Parathyroid adenoma (tissue), 2 donors: Measurements from ENCODE around the gene ACADM.

Source experiments
- H2AFZ ChIP-seq: fragments of 300-600 bp; sonication (generic); one replicate; pipeline ENCODE4 v1.7.0; 2017; ENCODE audit warnings: antibody characterized with exemption, mild to moderate bottlenecking
- H3K27ac ChIP-seq: fragments of 300-600 bp; sonication (generic); one replicate; pipeline ENCODE4 v1.7.0; 2017
- H3K27me3 ChIP-seq: fragments of 300-600 bp; sonication (generic); one replicate; pipeline ENCODE4 v1.7.0; 2017; ENCODE audit warnings: low read length; ENCODE audit not compliant: control insufficient read depth, insufficient read depth
- H3K36me3 ChIP-seq: fragments of 300-600 bp; sonication (generic); one replicate; pipeline ENCODE4 v1.7.0; 2017; ENCODE audit warnings: low read length; ENCODE audit not compliant: control insufficient read depth, insufficient read depth
- H3K4me1 ChIP-seq: fragments of 300-600 bp; sonication (generic); one replicate; pipeline ENCODE4 v1.7.0; 2017; ENCODE audit warnings: control low read depth
- H3K4me2 ChIP-seq: fragments of 300-600 bp; sonication (generic); one replicate; pipeline ENCODE4 v1.7.0; 2017; ENCODE audit warnings: low read length
- H3K4me3 ChIP-seq: fragments of 300-600 bp; sonication (generic); one replicate; pipeline ENCODE4 v1.7.0; 2017; ENCODE audit warnings: low read depth, low read length
- H3K79me2 ChIP-seq: fragments of 300-600 bp; sonication (generic); one replicate; pipeline ENCODE4 v1.7.0; 2017; ENCODE audit warnings: control low read depth
- H3K9ac ChIP-seq: fragments of 300-600 bp; sonication (generic); one replicate; pipeline ENCODE4 v1.7.0; 2017; ENCODE audit warnings: mild to moderate bottlenecking
- H3K9me3 ChIP-seq: fragments of 300-600 bp; sonication (generic); one replicate; pipeline ENCODE4 v1.7.0; 2017; ENCODE audit warnings: low read length; ENCODE audit not compliant: control insufficient read depth
- TF ChIP-seq, protein P1 (sequence below): fragments of 300-600 bp; sonication (generic); IDR thresholded peaks from one replicate; pipeline ENCODE4 v1.7.0; 2017; ENCODE audit warnings: antibody characterized with exemption, mild to moderate bottlenecking
- donor health status: primary hyperparathyroidism.

The ACADM gene

GRCh38 chr1:75811211-75811981 lies 86.9 kb downstream of the ACADM start:
- Histone ChIP-seq H2AFZ (no peak overlapping the region), H3K4me1 (no peaks in the 10 kb centered on the region), H3K4me2 (no peak overlapping the region), H3K4me3 (no peak overlapping the region), H3K9me3 (no peaks in the 10 kb centered on the region), H3K27ac (no peak overlapping the region), H3K9ac (no peak overlapping the region), H3K79me2 (no peaks in the 10 kb centered on the region), H3K27me3 (no peaks in the 10 kb centered on the region), H3K36me3 (no peaks in the 10 kb centered on the region)
- TF ChIP-seq, protein P1, sequence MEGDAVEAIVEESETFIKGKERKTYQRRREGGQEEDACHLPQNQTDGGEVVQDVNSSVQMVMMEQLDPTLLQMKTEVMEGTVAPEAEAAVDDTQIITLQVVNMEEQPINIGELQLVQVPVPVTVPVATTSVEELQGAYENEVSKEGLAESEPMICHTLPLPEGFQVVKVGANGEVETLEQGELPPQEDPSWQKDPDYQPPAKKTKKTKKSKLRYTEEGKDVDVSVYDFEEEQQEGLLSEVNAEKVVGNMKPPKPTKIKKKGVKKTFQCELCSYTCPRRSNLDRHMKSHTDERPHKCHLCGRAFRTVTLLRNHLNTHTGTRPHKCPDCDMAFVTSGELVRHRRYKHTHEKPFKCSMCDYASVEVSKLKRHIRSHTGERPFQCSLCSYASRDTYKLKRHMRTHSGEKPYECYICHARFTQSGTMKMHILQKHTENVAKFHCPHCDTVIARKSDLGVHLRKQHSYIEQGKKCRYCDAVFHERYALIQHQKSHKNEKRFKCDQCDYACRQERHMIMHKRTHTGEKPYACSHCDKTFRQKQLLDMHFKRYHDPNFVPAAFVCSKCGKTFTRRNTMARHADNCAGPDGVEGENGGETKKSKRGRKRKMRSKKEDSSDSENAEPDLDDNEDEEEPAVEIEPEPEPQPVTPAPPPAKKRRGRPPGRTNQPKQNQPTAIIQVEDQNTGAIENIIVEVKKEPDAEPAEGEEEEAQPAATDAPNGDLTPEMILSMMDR: no peak

- Histone ChIP-seq H3K27ac (no peak overlapping the region), H3K9ac (no peak overlapping the region), H3K4me3 (no peak overlapping the region), H3K4me2 (no peak overlapping the region), H3K79me2 (no peaks in the 10 kb centered on the region), H3K4me1 (no peaks in the 10 kb centered on the region), H3K36me3 (no peaks in the 10 kb centered on the region), H2AFZ (no peak overlapping the region), H3K9me3 (no peaks in the 10 kb centered on the region), H3K27me3 (no peaks in the 10 kb centered on the region)
- TF ChIP-seq, protein P1: no peak
Observed at GRCh38 chr1:75812065-75812464, 87.6 kb downstream of the ACADM start.
